GM12878 (cell line): Measurements from ENCODE around the gene RARS1. TPM values are rescaled to one million over a fixed set of nuclear protein-coding genes. Genes with fewer than 3 reads are reported as not detected.

Source experiments
- FOS ChIP-seq: IDR thresholded peaks from 3 replicates; pipeline ENCODE4 v1.6.1; 2011; ENCODE audit warnings: borderline replicate concordance; ENCODE audit not compliant: insufficient read length; ENCODE audit errors: extremely low read depth
- FOXM1 ChIP-seq: IDR thresholded peaks from 2 replicates; pipeline ENCODE4 v1.6.1; 2012; ENCODE audit warnings: low read depth, mild to moderate bottlenecking, inconsistent platforms, low read length, moderate library complexity
- IKZF1 ChIP-seq: fragments of 450-650 bp; conservative IDR thresholded peaks from 2 replicates; pipeline ENCODE4 v1.6.1; 2017; ENCODE audit warnings: antibody characterized with exemption, mild to moderate bottlenecking
- JUND ChIP-seq: IDR thresholded peaks from 2 replicates; pipeline ENCODE4 v1.6.1; 2012; ENCODE audit warnings: low read depth, mild to moderate bottlenecking, low read length, improper control_type of control experiment, moderate library complexity
- NFXL1 ChIP-seq: fragments of 450-650 bp; IDR thresholded peaks from 2 replicates; pipeline ENCODE4 v1.6.1; 2017; ENCODE audit warnings: antibody characterized with exemption, mild to moderate bottlenecking, borderline replicate concordance
- RCOR1 ChIP-seq: conservative IDR thresholded peaks from 2 replicates; pipeline ENCODE4 v1.6.1; 2012; ENCODE audit warnings: low read depth, low read length, improper control_type of control experiment
- SIX5 ChIP-seq: IDR thresholded peaks from 2 replicates; pipeline ENCODE4 v1.6.1; 2011; ENCODE audit warnings: mild to moderate bottlenecking, low read depth, low read length, moderate library complexity; ENCODE audit not compliant: severe bottlenecking
- SREBF2 ChIP-seq: IDR thresholded peaks from 2 replicates; pipeline ENCODE4 v1.6.1; 2012; ENCODE audit warnings: mild to moderate bottlenecking, low read length
- TAF1 ChIP-seq: IDR thresholded peaks from 2 replicates; pipeline ENCODE4 v1.6.1; 2011; ENCODE audit warnings: mild to moderate bottlenecking, low read depth, low read length, borderline replicate concordance
- ZBED1 ChIP-seq: IDR thresholded peaks from 2 replicates; pipeline ENCODE4 v1.6.1; 2016; ENCODE audit warnings: borderline replicate concordance
- ZNF217 ChIP-seq: fragments of 450-650 bp; IDR thresholded peaks from 2 replicates; pipeline ENCODE4 v1.6.1; 2017; ENCODE audit warnings: antibody characterized with exemption, mild to moderate bottlenecking
- ZNF274 ChIP-seq: IDR thresholded peaks from one replicate; pipeline ENCODE4 v1.8.0; 2011; ENCODE audit not compliant: insufficient read length, insufficient read depth
- polyA plus RNA-seq, 11 experiments: library from polyadenylated mRNA; depleted of rRNA in 4 of 11; unstranded in 6 of 11; stranded (reverse) in 5 of 11; fragments of >200 nt; fragmentation: Nextera tagmentation in 4 of 11; fragmentation: Illumina TruSeq in 1 of 11; extraction: Ambion mirVana in 4 of 11; extraction: Trizol in 1 of 11; gene quantifications; 1 replicate in 1 of 11; 2 replicates in 10 of 11; pipeline versions ENCODE4 v1.2.1 to v1.2.3, GENCODE V29; 2011 to 2016; ENCODE audit warnings: inconsistent platforms in 2 of 11, missing spikeins in 2 of 11, low read depth in 1 of 11
- total RNA-seq, 4 experiments: library from RNA; depleted of rRNA in 3 of 4; stranded (reverse); fragments of >200 nt in 3 of 4; fragmentation: Illumina TruSeq in 1 of 4; extraction: Trizol in 1 of 4; gene quantifications; 2 replicates each; pipeline versions ENCODE4 v1.2.1 to v1.2.3, GENCODE V29; 2013 to 2021
- TF ChIP-seq, protein P1 (sequence below): fragments of 450-650 bp; IDR thresholded peaks from 2 replicates; pipeline ENCODE4 v1.6.1; 2017; ENCODE audit warnings: borderline replicate concordance
- TF ChIP-seq, protein P2 (sequence below): fragments of 450-650 bp; IDR thresholded peaks from 2 replicates; pipeline ENCODE4 v1.6.1; 2018; ENCODE audit warnings: mild to moderate bottlenecking, low read depth, moderate library complexity; ENCODE audit not compliant: partially characterized antibody
- TF ChIP-seq, protein P3 (sequence below): IDR thresholded peaks from 2 replicates; pipeline ENCODE4 v1.6.1; 2011; ENCODE audit warnings: low read depth, mild to moderate bottlenecking, low read length, moderate library complexity, borderline replicate concordance; ENCODE audit errors: extremely low read depth
- TF ChIP-seq, protein P4 (sequence below): fragments of 450-650 bp; IDR thresholded peaks from 2 replicates; pipeline ENCODE4 v1.6.1; 2017; ENCODE audit warnings: mild to moderate bottlenecking, low read depth, inconsistent platforms; ENCODE audit not compliant: poor library complexity, severe bottlenecking
- TF ChIP-seq, protein P5 (sequence below), 3 experiments: IDR thresholded peaks in 2 of 3; conservative IDR thresholded peaks in 1 of 3; 2 replicates each; pipeline ENCODE4 v1.5.1; 2011; ENCODE audit warnings: low read depth in 3 of 3, low read length in 3 of 3, mild to moderate bottlenecking in 3 of 3, control low read depth in 2 of 3, moderate library complexity in 2 of 3, inconsistent platforms in 1 of 3, mixed read lengths in 1 of 3; ENCODE audit not compliant: control insufficient read depth in 2 of 3, insufficient read depth in 1 of 3; ENCODE audit errors: extremely low read depth in 1 of 3
- TF ChIP-seq, protein P6 (sequence below): fragments of 450-650 bp; formaldehyde crosslinking; IDR thresholded peaks from 2 replicates; pipeline ENCODE4 v1.4.0; 2022; ENCODE audit warnings: mild to moderate bottlenecking, moderate library complexity

RARS1 gene
- total and polyA plus RNA-seq, 10 of the 15 experiments (the other 5 are each of a cell fraction or from before 2014, with no cell fraction given), result 80.5 to 127 (median 105) TPM

DNA sequence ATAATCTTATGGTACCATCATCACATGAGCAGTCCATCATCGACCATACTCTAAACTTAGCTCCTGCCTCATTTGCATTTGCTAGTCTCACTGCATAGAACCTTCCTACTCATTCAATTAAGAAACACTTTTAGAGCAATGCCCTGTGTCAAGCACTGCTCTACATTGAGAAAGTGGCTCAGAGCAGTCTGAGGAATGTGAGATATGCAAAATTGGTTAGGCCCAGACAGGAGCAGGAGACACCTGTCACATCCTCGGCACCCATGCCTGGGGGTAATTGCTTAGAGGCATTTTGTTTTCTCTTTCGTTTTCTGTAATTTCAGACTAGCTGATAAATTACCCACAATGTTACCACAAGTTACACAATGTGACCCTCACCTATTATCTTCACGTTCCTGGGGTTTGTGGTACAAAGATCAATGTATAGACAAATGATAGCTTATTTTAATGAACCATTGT, 4.9 kb upstream of the RARS1 start (continued):
- TF ChIP-seq FOS, result no peak
- TF ChIP-seq IKZF1, result 0 out of 2 replicates have a peak, but pooled peaks have one; percentile 24
- no peak for TF ChIP-seq TAF1
- TF ChIP-seq JUND, result 0 out of 2 replicates have a peak, but pooled peaks have one; percentile 36
- TF ChIP-seq, protein P1, sequence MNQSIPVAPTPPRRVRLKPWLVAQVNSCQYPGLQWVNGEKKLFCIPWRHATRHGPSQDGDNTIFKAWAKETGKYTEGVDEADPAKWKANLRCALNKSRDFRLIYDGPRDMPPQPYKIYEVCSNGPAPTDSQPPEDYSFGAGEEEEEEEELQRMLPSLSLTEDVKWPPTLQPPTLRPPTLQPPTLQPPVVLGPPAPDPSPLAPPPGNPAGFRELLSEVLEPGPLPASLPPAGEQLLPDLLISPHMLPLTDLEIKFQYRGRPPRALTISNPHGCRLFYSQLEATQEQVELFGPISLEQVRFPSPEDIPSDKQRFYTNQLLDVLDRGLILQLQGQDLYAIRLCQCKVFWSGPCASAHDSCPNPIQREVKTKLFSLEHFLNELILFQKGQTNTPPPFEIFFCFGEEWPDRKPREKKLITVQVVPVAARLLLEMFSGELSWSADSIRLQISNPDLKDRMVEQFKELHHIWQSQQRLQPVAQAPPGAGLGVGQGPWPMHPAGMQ, result no peak
- TF ChIP-seq NFXL1, result no peak
- TF ChIP-seq RCOR1, result no peak; the same call in 1 of the 2 replicates
- TF ChIP-seq, protein P2, sequence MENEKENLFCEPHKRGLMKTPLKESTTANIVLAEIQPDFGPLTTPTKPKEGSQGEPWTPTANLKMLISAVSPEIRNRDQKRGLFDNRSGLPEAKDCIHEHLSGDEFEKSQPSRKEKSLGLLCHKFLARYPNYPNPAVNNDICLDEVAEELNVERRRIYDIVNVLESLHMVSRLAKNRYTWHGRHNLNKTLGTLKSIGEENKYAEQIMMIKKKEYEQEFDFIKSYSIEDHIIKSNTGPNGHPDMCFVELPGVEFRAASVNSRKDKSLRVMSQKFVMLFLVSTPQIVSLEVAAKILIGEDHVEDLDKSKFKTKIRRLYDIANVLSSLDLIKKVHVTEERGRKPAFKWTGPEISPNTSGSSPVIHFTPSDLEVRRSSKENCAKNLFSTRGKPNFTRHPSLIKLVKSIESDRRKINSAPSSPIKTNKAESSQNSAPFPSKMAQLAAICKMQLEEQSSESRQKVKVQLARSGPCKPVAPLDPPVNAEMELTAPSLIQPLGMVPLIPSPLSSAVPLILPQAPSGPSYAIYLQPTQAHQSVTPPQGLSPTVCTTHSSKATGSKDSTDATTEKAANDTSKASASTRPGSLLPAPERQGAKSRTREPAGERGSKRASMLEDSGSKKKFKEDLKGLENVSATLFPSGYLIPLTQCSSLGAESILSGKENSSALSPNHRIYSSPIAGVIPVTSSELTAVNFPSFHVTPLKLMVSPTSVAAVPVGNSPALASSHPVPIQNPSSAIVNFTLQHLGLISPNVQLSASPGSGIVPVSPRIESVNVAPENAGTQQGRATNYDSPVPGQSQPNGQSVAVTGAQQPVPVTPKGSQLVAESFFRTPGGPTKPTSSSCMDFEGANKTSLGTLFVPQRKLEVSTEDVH, result no peak
- TF ChIP-seq, protein P3, sequence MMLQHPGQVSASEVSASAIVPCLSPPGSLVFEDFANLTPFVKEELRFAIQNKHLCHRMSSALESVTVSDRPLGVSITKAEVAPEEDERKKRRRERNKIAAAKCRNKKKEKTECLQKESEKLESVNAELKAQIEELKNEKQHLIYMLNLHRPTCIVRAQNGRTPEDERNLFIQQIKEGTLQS, result no peak
- TF ChIP-seq SREBF2, result no peak
- TF ChIP-seq, protein P4, sequence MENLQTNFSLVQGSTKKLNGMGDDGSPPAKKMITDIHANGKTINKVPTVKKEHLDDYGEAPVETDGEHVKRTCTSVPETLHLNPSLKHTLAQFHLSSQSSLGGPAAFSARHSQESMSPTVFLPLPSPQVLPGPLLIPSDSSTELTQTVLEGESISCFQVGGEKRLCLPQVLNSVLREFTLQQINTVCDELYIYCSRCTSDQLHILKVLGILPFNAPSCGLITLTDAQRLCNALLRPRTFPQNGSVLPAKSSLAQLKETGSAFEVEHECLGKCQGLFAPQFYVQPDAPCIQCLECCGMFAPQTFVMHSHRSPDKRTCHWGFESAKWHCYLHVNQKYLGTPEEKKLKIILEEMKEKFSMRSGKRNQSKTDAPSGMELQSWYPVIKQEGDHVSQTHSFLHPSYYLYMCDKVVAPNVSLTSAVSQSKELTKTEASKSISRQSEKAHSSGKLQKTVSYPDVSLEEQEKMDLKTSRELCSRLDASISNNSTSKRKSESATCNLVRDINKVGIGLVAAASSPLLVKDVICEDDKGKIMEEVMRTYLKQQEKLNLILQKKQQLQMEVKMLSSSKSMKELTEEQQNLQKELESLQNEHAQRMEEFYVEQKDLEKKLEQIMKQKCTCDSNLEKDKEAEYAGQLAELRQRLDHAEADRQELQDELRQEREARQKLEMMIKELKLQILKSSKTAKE, result peak; percentile 85
- TF ChIP-seq FOXM1, result no peak; the same call in 1 of the 2 replicates
- TF ChIP-seq ZNF274, result no peak
- TF ChIP-seq ZNF217, result no peak
- TF ChIP-seq, protein P5, sequence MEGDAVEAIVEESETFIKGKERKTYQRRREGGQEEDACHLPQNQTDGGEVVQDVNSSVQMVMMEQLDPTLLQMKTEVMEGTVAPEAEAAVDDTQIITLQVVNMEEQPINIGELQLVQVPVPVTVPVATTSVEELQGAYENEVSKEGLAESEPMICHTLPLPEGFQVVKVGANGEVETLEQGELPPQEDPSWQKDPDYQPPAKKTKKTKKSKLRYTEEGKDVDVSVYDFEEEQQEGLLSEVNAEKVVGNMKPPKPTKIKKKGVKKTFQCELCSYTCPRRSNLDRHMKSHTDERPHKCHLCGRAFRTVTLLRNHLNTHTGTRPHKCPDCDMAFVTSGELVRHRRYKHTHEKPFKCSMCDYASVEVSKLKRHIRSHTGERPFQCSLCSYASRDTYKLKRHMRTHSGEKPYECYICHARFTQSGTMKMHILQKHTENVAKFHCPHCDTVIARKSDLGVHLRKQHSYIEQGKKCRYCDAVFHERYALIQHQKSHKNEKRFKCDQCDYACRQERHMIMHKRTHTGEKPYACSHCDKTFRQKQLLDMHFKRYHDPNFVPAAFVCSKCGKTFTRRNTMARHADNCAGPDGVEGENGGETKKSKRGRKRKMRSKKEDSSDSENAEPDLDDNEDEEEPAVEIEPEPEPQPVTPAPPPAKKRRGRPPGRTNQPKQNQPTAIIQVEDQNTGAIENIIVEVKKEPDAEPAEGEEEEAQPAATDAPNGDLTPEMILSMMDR (IDR thresholded peaks at IDR 0.05 in 2 of 3, conservative IDR thresholded peaks at IDR 0.05 in 1 of 3; ENCODE audit: control insufficient read depth in 2 of 3, extremely low read depth in 1 of 3, insufficient read depth in 1 of 3, low read depth in 3 of 3, low read length in 3 of 3), result no peak
- no peak for TF ChIP-seq ZBED1
- TF ChIP-seq, protein P6, sequence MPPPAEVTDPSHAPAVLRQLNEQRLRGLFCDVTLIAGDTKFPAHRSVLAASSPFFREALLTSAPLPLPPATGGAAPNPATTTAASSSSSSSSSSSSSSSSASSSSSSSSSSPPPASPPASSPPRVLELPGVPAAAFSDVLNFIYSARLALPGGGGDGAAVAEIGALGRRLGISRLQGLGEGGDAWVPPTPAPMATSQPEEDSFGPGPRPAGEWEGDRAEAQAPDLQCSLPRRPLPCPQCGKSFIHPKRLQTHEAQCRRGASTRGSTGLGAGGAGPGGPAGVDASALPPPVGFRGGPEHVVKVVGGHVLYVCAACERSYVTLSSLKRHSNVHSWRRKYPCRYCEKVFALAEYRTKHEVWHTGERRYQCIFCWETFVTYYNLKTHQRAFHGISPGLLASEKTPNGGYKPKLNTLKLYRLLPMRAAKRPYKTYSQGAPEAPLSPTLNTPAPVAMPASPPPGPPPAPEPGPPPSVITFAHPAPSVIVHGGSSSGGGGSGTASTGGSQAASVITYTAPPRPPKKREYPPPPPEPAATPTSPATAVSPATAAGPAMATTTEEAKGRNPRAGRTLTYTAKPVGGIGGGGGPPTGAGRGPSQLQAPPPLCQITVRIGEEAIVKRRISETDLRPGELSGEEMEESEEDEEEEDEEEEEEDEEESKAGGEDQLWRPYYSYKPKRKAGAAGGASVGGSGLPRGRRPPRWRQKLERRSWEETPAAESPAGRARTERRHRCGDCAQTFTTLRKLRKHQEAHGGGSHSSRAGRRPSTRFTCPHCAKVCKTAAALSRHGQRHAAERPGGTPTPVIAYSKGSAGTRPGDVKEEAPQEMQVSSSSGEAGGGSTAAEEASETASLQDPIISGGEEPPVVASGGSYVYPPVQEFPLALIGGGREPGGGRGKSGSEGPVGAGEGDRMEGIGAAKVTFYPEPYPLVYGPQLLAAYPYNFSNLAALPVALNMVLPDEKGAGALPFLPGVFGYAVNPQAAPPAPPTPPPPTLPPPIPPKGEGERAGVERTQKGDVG (CRISPR knock-in tag), result no peak
- no peak for TF ChIP-seq SIX5
